ENCODE data around the gene CCDC195. TPM values are rescaled to one million over a fixed set of nuclear protein-coding genes. Genes with fewer than 3 reads are reported as not detected.

CCDC195 gene
- total RNA-seq, 2 experiments from 2014 or later = not detected

- no peak for DNase-seq
- intact Hi-C loops (cut with DNase I, micrococcal nuclease) = no loop called here
- H3K27ac Mint-ChIP-seq = no peak overlapping the region
Observed at GRCh38 chr2:224658780-224659405, 57.3 kb downstream of the CCDC195 start.

GRCh38 chr2:224657349-224657748 lies 58.8 kb downstream of the CCDC195 start:
- CTCF ChIA-PET = no interaction called here
- POLR2A ChIA-PET = no interaction called here
- no peak overlapping the region for H3K4me3 Mint-ChIP-seq
- DNase-seq = no peak
- no peaks in the 10 kb centered on the region for H3K9me3 Mint-ChIP-seq (ENCODE audit: low read depth)
- H3K4me1 Mint-ChIP-seq = no peaks in the 10 kb centered on the region
- H3K27me3 Mint-ChIP-seq = peaks cover 3% of the 10 kb centered on the region
- ATAC-seq = no peak
- H3K27ac Mint-ChIP-seq = no peak overlapping the region
- intact Hi-C loops (cut with DNase I, micrococcal nuclease) = no loop called here
- H3K36me3 Mint-ChIP-seq (ENCODE audit: low read depth) = no peaks in the 10 kb centered on the region

More at GRCh38 chr2:224658780-224659405, 57.3 kb downstream of the CCDC195 start:
- peaks cover 6% of the 10 kb centered on the region for H3K9me3 Mint-ChIP-seq (ENCODE audit: low read depth)
- peaks cover 3% of the 10 kb centered on the region for H3K27me3 Mint-ChIP-seq
- H3K4me3 Mint-ChIP-seq = no peak overlapping the region
- POLR2A ChIA-PET = no interaction called here
- ATAC-seq = no peak
- H3K36me3 Mint-ChIP-seq (ENCODE audit: low read depth) = peaks cover 2% of the 10 kb centered on the region
- H3K4me1 Mint-ChIP-seq = no peaks in the 10 kb centered on the region
- CTCF ChIA-PET = no interaction called here

GRCh38 chr2:224655006-224655537 lies 61.1 kb downstream of the CCDC195 start:
- Mint-ChIP-seq H3K27ac (no peak overlapping the region), H3K27me3 (peaks cover 2% of the 10 kb centered on the region), H3K4me3 (no peak overlapping the region), H3K36me3 (ENCODE audit: low read depth) (no peaks in the 10 kb centered on the region), H3K4me1 (no peaks in the 10 kb centered on the region), H3K9me3 (ENCODE audit: low read depth) (no peaks in the 10 kb centered on the region)
- ChIA-PET CTCF (interaction anchor here (0.6 to 2.1 kb wide), 3 partner anchors 8 to 249 kb away, joined by 3 to 6 read pairs (median 5); no protein-coding TSS in a partner anchor), POLR2A (no interaction called here)
- DNase-seq (no peak), ATAC-seq (no peak)
- intact Hi-C loops (cut with DNase I, micrococcal nuclease) = no loop called here

Other genes starting within 250 kb of the CCDC195 start
- gene CUL3, start 131.0 kb downstream of the CCDC195 start, total RNA-seq = 10 to 100 TPM; 77.6 to 85.8 TPM

All from activated CD4-positive, alpha-beta T cell treated with anti-CD3 and anti-CD28 coated beads for 36 hours (primary cell).